Glomerular endothelial cell (primary cell): Measurements from ENCODE around the gene UBE2D2. TPM values are rescaled to one million over a fixed set of nuclear protein-coding genes. Genes with fewer than 3 reads are reported as not detected.
"Not testable (repeated sequence)": the region's sequence is repeated elsewhere in the genome, so short reads cannot be mapped to it uniquely, and the experiment has no call there.

ENCODE experiments used
- DNase-seq: peaks from one replicate; pipeline ENCODE4 v3.0.0-alpha.2; 2011; ENCODE audit warnings: low read depth, low spot score; ENCODE audit errors: extremely low read depth
- total RNA-seq: library from RNA; depleted of rRNA; stranded (reverse); fragments of >200 nt; gene quantifications from 2 replicates; pipeline ENCODE4 v1.2.3, GENCODE V29; 2015

Gene UBE2D2
- total RNA-seq, 1 donor from 2014 or later, result 107 TPM

DNA sequence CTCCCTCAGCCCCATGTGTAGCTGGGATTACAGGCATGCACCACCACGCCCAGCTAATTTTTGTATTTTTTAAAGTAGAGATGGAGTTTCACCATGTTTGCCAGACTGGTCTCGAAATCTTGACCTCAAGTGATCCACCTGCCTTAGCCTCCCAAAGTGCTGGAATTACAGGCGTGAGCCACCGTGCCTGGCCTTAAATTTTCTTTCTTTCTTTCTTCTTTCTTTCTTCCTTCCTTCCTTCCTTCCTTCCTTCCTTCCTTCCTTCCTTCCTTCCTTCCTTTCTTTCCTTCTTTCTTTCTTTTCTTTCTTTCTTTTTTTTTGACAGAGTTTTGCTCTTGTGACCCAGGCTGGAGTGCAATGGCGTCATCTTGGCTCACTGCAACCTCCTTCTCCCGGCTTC, 14.5 kb upstream of the UBE2D2 start:
- DNase-seq, result not testable (repeated sequence)

DNA sequence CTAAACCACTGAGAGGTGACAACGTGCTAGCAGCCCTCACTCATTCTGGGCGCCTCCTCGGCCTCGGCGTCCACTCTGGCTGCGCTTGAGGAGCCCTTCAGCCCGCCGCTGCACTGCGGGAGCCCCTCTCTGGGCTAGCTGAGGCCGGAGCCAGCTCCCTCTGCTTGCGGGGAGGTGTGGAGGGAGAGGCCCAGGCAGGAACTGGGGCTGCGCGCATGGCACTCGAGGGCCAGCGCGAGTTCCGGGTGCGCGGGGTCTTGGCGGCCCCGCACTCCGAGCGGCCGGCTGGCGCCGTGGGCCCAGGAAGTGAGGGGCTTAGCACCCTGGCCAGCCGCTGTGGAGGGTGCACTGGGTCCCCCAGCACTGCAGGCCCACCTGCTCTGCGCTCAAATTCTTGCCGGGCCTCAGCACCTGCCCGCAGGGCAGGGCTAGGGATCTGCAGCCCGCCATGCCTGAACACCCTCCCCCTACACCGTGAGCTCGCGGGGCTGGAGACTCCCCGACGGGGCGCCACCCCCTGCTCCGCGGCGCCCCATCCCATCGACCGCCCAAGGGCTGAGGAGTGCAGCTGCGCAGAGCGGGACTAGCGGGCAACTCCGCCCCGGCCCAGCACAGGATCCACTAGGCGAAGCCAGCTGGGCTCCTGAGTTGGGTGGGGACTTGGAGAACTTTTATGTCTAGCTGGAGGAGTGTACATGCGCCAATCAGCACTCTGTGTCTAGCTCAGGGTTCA, 11.8 kb upstream of the UBE2D2 start:
- DNase-seq, result no peak

DNA sequence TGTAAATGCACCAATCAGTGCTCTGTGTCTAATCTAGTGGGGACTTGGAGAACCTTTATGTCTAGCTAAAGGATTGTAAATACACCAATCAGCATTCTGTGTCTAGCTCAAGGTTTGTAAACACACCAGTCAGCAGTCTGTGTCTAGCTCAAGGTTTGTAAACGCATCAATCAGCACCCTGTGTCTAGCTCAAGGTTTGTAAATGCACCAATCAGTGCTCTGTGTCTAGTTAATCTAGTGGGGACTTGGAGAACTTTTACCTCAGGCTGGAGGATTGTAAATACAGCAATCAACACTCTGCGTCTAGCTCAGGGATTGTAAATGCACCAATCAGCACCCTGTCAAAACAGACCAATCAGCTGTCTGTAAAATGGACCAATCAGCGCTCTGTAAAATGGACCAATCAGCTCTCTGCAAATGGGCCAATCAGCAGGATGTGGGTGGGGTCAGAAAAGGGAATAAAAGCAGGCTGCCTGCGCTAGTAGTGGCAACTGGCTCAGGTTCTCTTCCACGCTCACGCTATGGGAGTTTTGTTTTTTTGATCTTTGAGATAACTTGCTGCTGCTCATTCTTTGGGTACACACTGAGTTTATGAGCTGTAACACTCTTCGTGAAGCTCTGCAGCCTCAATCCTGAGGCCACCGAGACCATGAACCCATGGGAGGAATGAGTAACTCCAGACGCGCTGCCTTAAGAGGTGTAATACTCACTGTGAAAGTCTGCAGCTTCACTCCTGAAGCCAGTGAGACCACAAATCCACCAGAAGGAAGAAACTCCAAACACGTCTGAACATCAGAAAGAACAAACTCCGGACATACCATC, 10.9 kb upstream of the UBE2D2 start:
- not testable (repeated sequence) for DNase-seq

GRCh38 chr5:139551191-139551889, 9.8 kb upstream of the UBE2D2 start:
- DNase-seq, result no peak

GRCh38 chr5:139552893-139553575, 8.1 kb upstream of the UBE2D2 start:
- no peak for DNase-seq

DNA sequence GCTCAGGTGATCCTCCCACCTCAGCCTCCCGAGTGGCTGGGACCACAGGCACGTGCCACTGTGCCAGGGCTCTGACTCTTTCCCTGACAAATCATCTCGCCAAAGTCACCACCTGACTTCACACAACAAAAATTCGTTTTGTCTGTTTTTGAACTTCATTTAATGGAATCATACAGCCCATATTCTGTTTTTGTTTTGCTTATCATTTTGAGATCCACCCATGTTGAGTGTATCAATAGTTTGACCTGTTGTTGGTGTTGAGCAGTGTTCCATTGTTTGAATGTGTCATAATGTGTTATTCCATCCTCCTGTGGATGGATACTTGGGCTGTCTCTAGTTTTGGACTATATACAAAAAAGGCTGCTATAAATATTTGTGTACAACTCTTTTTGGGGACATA, 6.9 kb upstream of the UBE2D2 start:
- no peak for DNase-seq

DNA sequence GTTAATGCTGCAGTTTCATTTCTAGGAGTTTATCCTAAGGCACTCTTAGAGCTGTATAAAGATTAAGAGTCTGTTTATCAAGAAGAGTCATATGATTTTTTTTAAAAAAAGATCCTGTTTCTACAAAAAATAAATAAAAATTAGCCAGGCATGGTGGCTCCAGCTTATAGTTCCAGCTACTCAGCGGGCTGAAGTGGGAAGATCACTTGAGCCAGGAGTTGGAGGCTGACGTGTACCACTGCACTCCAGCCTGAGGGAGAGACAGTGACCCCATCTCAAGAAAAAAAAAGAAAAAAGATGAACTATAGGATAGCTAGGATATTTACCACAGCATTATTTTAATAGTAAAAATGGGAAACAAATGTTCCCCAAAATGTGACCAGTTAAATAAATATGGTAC, 3.3 kb upstream of the UBE2D2 start:
- no peak for DNase-seq

GRCh38 chr5:139561655-139562451, 714 bp downstream of the UBE2D2 start:
- DNase-seq, result no peak

- DNase-seq, result no peak
Observed at GRCh38 chr5:139562847-139563246, 1.7 kb downstream of the UBE2D2 start.

- DNase-seq, result no peak
Observed at GRCh38 chr5:139565411-139566305, 4.5 kb downstream of the UBE2D2 start.

- no peak for DNase-seq
Observed at GRCh38 chr5:139566611-139567010, 5.5 kb downstream of the UBE2D2 start.

- DNase-seq, result no peak
Observed at GRCh38 chr5:139569270-139569955, 8.3 kb downstream of the UBE2D2 start.

- no peak for DNase-seq
Observed at GRCh38 chr5:139571543-139571942, 10.4 kb downstream of the UBE2D2 start.

DNA sequence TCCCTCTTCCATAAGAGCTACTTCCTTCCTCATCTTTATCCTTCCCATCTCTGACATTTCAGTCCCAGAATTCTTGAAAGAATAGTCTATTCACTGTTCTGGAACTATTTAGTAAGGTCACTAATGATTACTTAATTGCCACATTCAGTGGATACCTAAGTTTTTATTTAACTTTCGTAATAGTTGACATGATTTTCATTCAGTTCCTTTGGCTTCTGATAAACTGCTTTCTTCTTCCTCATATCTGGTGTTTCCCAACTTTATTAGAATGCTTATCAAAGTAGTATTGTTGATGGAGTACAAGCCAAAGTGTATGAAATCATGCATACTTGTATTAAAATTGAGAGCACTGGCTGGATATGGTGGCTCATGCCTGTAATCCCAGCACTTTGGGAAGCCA, 10.8 kb downstream of the UBE2D2 start:
- DNase-seq, result no peak

DNA sequence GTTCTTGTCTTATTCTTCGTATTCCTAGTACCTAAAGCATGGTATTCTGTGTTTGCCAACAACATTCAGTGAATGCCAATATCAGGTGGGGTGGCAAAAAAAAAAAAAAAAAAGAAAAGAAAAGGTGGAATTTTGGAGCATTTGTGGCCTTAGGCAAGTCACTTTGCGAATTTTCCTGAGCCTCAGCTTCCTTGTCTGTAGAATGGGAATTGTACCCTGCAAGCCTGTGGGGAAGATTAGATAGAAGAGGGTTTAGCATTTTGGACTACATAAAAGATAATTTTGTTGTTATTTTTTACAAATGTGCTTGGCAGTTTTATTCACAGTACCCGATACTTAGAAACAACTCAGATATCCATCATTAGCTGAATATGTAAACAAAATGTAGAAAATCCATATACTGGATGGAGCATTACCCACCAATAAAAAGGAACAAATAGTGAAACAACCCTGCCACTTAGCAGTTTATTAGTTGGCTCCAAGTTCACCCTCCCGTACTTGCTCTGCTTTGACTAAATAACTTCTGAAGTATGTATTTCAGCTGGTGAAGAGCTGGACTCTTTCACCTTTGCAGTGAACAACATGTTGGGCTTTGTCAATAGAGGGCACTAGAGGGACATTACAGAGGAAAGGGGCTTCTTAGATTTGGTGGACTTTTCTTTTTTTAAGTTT, 13.6 kb downstream of the UBE2D2 start:
- no peak for DNase-seq

DNA sequence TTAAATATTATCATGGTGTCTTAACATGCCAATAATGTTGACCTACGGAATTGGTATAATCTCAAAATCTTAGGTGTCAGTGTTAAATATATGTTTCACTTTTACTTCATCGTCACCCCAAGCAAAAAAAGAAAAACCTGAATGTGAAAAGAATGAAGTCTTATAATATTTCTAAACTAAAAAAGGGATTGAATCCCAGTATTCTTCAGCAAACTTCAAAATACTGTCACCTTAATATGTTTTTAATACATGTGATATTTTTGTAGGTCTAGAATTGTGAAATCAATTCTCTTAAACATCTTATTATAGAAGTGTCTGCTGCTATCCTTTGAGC, 14.1 kb downstream of the UBE2D2 start:
- DNase-seq, result no peak

GRCh38 chr5:139575751-139576150, 14.6 kb downstream of the UBE2D2 start:
- no peak for DNase-seq

- no peak for DNase-seq
Observed at GRCh38 chr5:139577689-139578290, 16.7 kb downstream of the UBE2D2 start.
